Measurements from ENCODE around the gene PUS1.
"Not testable (repeated sequence)": the region's sequence is repeated elsewhere in the genome, so short reads cannot be mapped to it uniquely, and the experiment has no call there.

Gene PUS1

GRCh38 chr12:131949431-131950181 lies 20.5 kb downstream of the PUS1 start, which contains the start of gene EP400:
Gene EP400 (plus strand): TSS chr12:131949942. CDS start chr12:131960620, 10,678 bp downstream.
- ChIA-PET CTCF (interaction anchor here (0.9 to 3.6 kb wide), 7 partner anchors 10 to 182 kb away, joined by 3 to 13 read pairs (median 4); no protein-coding TSS in a partner anchor), POLR2A (interaction anchor here (0.5 to 1.0 kb wide), 3 partner anchors 17 to 119 kb away, joined by 3 to 4 read pairs (median 3); partner anchors contain the start of gene PUS1)
- DNase-seq (ENCODE audit: low read depth, low spot score), result peak; percentile 10
- peak within 1 kb of the TSS; percentile 80 for H3K4me3 ChIP-seq (ENCODE audit: low read depth, low read length)
- peak; percentile 62 for TF ChIP-seq CTCF (IDR thresholded peaks at IDR 0.05; ENCODE audit: insufficient read depth, low read length, missing control alignments)

- ChIA-PET CTCF (interaction anchor here (0.9 to 3.6 kb wide), 6 partner anchors 10 to 182 kb away, joined by 3 to 13 read pairs (median 4); no protein-coding TSS in a partner anchor), POLR2A (interaction anchor here (1.0 kb wide), 1 partner anchor 120 kb away, joined by 3 read pairs; no protein-coding TSS in a partner anchor)
- TF ChIP-seq CTCF (IDR thresholded peaks at IDR 0.05; ENCODE audit: insufficient read depth, low read length, missing control alignments), result no peak
- no peak for DNase-seq (ENCODE audit: low read depth, low spot score)
- peak overlapping the region; percentile 80 for H3K4me3 ChIP-seq (ENCODE audit: low read depth, low read length)
Measured at GRCh38 chr12:131950182-131950913, 21.3 kb downstream of the PUS1 start.

GRCh38 chr12:131953810-131954209 lies 24.7 kb downstream of the PUS1 start:
- POLR2A ChIA-PET; DNase-seq (ENCODE audit: low read depth, low spot score); H3K4me3 ChIP-seq (ENCODE audit: low read depth, low read length); CTCF ChIA-PET: not testable (repeated sequence)

GRCh38 chr12:131954460-131954859 lies 25.4 kb downstream of the PUS1 start:
- DNase-seq (ENCODE audit: low read depth, low spot score); POLR2A ChIA-PET; H3K4me3 ChIP-seq (ENCODE audit: low read depth, low read length): not testable (repeated sequence)
- CTCF ChIA-PET, result interaction anchor here (0.7 kb wide), 1 partner anchor 42 kb away, joined by 3 read pairs; no protein-coding TSS in a partner anchor

DNA sequence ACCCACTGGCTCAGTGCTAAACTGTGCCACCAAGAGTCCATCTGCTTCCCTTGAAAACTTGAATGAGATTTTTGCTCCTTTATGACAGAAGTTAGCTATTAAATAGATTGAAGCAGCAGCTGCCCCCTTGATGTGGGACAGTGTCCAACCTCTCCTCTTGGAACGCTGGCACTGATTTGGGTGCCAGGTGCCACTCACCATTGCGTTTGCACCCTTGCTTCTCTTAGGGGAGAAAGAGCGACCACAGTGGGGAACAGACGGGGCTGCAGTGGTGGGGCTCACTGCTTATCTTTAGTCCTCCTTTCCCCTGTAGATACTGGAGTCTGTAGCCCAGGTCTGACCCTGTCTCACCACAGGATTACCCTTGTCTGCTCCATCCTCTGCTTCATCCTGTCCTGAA lies 30.0 kb downstream of the PUS1 start:
- POLR2A ChIA-PET, result no interaction called here
- no peak overlapping the region for H3K4me3 ChIP-seq (ENCODE audit: low read depth, low read length)
- CTCF ChIA-PET, result interaction anchor here (1.2 to 1.4 kb wide), 2 partner anchors 11 to 41 kb away, joined by 3 to 4 read pairs; no protein-coding TSS in a partner anchor
- no peak for TF ChIP-seq CTCF (IDR thresholded peaks at IDR 0.05; ENCODE audit: insufficient read depth, low read length, missing control alignments)
- no peak for DNase-seq (ENCODE audit: low read depth, low spot score)

GRCh38 chr12:131959641-131960589 lies 30.8 kb downstream of the PUS1 start:
- ChIA-PET POLR2A (no interaction called here), CTCF (no interaction called here)
- DNase-seq (ENCODE audit: low read depth, low spot score), result no peak
- TF ChIP-seq CTCF (IDR thresholded peaks at IDR 0.05; ENCODE audit: insufficient read depth, low read length, missing control alignments), result no peak
- H3K4me3 ChIP-seq (ENCODE audit: low read depth, low read length), result no peak overlapping the region

DNA sequence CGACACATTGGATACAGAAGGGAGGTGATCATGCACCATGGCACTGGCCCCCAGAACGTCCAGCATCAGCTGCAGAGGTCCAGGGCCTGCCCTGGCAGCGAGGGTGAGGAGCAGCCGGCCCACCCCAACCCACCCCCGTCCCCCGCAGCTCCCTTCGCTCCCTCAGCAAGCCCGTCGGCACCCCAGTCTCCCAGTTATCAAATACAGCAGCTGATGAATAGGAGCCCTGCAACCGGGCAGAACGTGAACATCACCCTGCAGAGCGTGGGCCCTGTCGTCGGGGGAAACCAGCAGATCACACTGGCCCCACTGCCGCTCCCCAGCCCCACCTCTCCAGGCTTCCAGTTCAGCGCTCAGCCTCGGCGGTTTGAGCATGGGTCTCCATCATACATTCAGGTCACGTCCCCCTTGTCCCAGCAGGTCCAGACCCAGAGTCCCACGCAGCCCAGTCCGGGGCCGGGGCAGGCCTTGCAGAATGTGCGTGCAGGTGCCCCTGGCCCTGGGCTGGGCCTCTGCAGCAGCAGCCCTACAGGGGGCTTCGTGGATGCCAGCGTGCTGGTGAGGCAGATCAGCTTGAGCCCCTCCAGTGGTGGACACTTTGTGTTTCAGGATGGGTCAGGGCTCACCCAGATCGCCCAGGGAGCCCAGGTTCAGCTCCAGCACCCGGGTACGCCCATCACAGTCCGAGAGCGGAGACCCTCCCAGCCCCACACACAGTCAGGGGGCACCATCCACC lies 31.7 kb downstream of the PUS1 start:
- POLR2A ChIA-PET, CTCF ChIA-PET: not testable (repeated sequence)

GRCh38 chr12:131961328-131961727 lies 32.3 kb downstream of the PUS1 start:
- CTCF ChIA-PET; DNase-seq (ENCODE audit: low read depth, low spot score); POLR2A ChIA-PET: not testable (repeated sequence)

More for the DNA sequence above, 31.7 kb downstream of the PUS1 start:
- not testable (repeated sequence) for H3K4me3 ChIP-seq (ENCODE audit: low read depth, low read length); DNase-seq (ENCODE audit: low read depth, low spot score)

More at GRCh38 chr12:131961328-131961727, 32.3 kb downstream of the PUS1 start:
- not testable (repeated sequence) for H3K4me3 ChIP-seq (ENCODE audit: low read depth, low read length)

Measured in AG04449 (cell line).